H9 (cell line): ENCODE measurements around the gene HPDL. TPM values are rescaled to one million over a fixed set of nuclear protein-coding genes. Genes with fewer than 3 reads are reported as not detected.

ENCODE experiments used
- DNase-seq: peaks from one replicate; pipeline ENCODE4 v3.0.0-alpha.2; 2017
- H2AFZ ChIP-seq: one replicate; pipeline ENCODE4 v1.6.1; 2013; ENCODE audit warnings: mild to moderate bottlenecking, low read length, control low read depth, moderate library complexity
- H2AK5ac ChIP-seq: 2 replicates; pipeline ENCODE4 v1.6.1; 2013; ENCODE audit warnings: low read length, control low read depth, mixed read lengths; ENCODE audit not compliant: insufficient read length
- H2BK120ac ChIP-seq: one replicate; pipeline ENCODE4 v1.6.1; 2013; ENCODE audit warnings: low read depth, mild to moderate bottlenecking, low read length, control low read depth, inconsistent platforms; ENCODE audit not compliant: poor library complexity, severe bottlenecking
- H2BK12ac ChIP-seq: 2 replicates; pipeline ENCODE4 v1.6.1; 2013; ENCODE audit warnings: low read length, control low read depth, mixed read lengths, low read depth; ENCODE audit not compliant: insufficient read length
- H2BK15ac ChIP-seq: 2 replicates; pipeline ENCODE4 v1.6.1; 2013; ENCODE audit warnings: low read depth, low read length, control low read depth
- H2BK20ac ChIP-seq: one replicate; pipeline ENCODE4 v1.6.1; 2013; ENCODE audit warnings: low read depth, mild to moderate bottlenecking, low read length, control low read depth, inconsistent platforms; ENCODE audit not compliant: poor library complexity, severe bottlenecking
- H2BK5ac ChIP-seq: 2 replicates; pipeline ENCODE4 v1.6.1; 2013; ENCODE audit warnings: low read length, control low read depth, mixed read lengths; ENCODE audit not compliant: insufficient read length
- H3K14ac ChIP-seq: 2 replicates; pipeline ENCODE4 v1.6.1; 2013; ENCODE audit warnings: low read length, control low read depth; ENCODE audit not compliant: insufficient read depth
- H3K18ac ChIP-seq: 2 replicates; pipeline ENCODE4 v1.6.1; 2013; ENCODE audit warnings: low read depth, mild to moderate bottlenecking, mixed read lengths, low read length, control low read depth; ENCODE audit not compliant: insufficient read length
- H3K23ac ChIP-seq: 2 replicates; pipeline ENCODE4 v1.6.1; 2013; ENCODE audit warnings: low read length, control low read depth, mixed read lengths, low read depth; ENCODE audit not compliant: insufficient read length
- H3K23me2 ChIP-seq: 2 replicates; pipeline ENCODE4 v1.6.1; 2013; ENCODE audit warnings: low read depth, mild to moderate bottlenecking, mixed read lengths, low read length, control low read depth; ENCODE audit not compliant: insufficient read length, poor library complexity, severe bottlenecking
- H3K27ac ChIP-seq: 2 replicates; pipeline ENCODE4 v1.5.1; 2013; ENCODE audit warnings: low read length, control low read depth, mixed read lengths, low read depth; ENCODE audit not compliant: insufficient read length
- H3K27me3 ChIP-seq: 2 replicates; pipeline ENCODE4 v1.6.1; 2013; ENCODE audit warnings: low read length, control low read depth, inconsistent platforms; ENCODE audit not compliant: insufficient read depth
- H3K4ac ChIP-seq: 2 replicates; pipeline ENCODE4 v1.6.1; 2013; ENCODE audit warnings: low read depth, mild to moderate bottlenecking, control low read depth, inconsistent platforms, low read length, moderate library complexity
- H3K4me1 ChIP-seq: 2 replicates; pipeline ENCODE4 v1.6.1; 2013; ENCODE audit warnings: low read length, control low read depth, inconsistent platforms; ENCODE audit not compliant: insufficient read depth
- H3K4me2 ChIP-seq: 2 replicates; pipeline ENCODE4 v1.6.1; 2013; ENCODE audit warnings: low read length, control low read depth, mixed read lengths; ENCODE audit not compliant: insufficient read length, insufficient read depth
- H3K56ac ChIP-seq: 2 replicates; pipeline ENCODE4 v1.6.1; 2013; ENCODE audit warnings: low read depth, mild to moderate bottlenecking, mixed read lengths, low read length, control low read depth; ENCODE audit not compliant: insufficient read length
- H3K79me1 ChIP-seq: 2 replicates; pipeline ENCODE4 v1.6.1; 2013; ENCODE audit warnings: low read depth, mild to moderate bottlenecking, moderate library complexity, low read length, control low read depth, inconsistent platforms; ENCODE audit not compliant: insufficient read depth, poor library complexity, severe bottlenecking
- H3K79me2 ChIP-seq: 2 replicates; pipeline ENCODE4 v1.6.1; 2013; ENCODE audit warnings: low read length, control low read depth, inconsistent platforms; ENCODE audit not compliant: insufficient read depth
- H3K9ac ChIP-seq: 2 replicates; pipeline ENCODE4 v1.6.1; 2013; ENCODE audit warnings: low read length, control low read depth, mixed read lengths; ENCODE audit not compliant: insufficient read length; ENCODE audit errors: extremely low read depth
- H3K9me3 ChIP-seq: one replicate; pipeline ENCODE4 v1.6.1; 2013; ENCODE audit warnings: low read depth, low read length, inconsistent platforms; ENCODE audit not compliant: control insufficient read depth
- H3T11ph ChIP-seq: one replicate; pipeline ENCODE4 v1.6.1; 2013; ENCODE audit warnings: mild to moderate bottlenecking, low read length, control low read depth, inconsistent platforms
- H4K20me1 ChIP-seq: one replicate; pipeline ENCODE4 v1.6.1; 2013; ENCODE audit not compliant: control insufficient read depth, insufficient read length, insufficient read depth
- H4K5ac ChIP-seq: 2 replicates; pipeline ENCODE4 v1.6.1; 2013; ENCODE audit warnings: low read depth, mild to moderate bottlenecking, mixed read lengths, low read length, control low read depth; ENCODE audit not compliant: insufficient read length
- H4K8ac ChIP-seq: replicated peaks from 2 replicates; pipeline ENCODE4 v1.6.1; 2013; ENCODE audit warnings: low read length, control low read depth, mixed read lengths, low read depth; ENCODE audit not compliant: insufficient read length
- H4K91ac ChIP-seq: 2 replicates; pipeline ENCODE4 v1.6.1; 2013; ENCODE audit warnings: low read depth, mild to moderate bottlenecking, moderate library complexity, mixed read lengths, low read length, control low read depth; ENCODE audit not compliant: insufficient read length
- H3K27ac Mint-ChIP-seq, 3 experiments: 2 replicates in 2 of 3; 3 replicates in 1 of 3; pipeline ENCODE4 v1.8.0; 2020 to 2021; ENCODE audit warnings: mixed read lengths in 3 of 3, mild to moderate bottlenecking in 1 of 3, moderate library complexity in 1 of 3
- H3K27me3 Mint-ChIP-seq: 2 replicates; pipeline ENCODE4 v1.8.0; 2021; ENCODE audit warnings: low read depth, mild to moderate bottlenecking, moderate library complexity, mixed read lengths
- H3K36me3 Mint-ChIP-seq, 3 experiments: 2 replicates in 2 of 3; 3 replicates in 1 of 3; pipeline ENCODE4 v1.8.0; 2020 to 2021; ENCODE audit warnings: low read depth in 3 of 3, mixed read lengths in 3 of 3; ENCODE audit not compliant: insufficient read depth in 1 of 3
- H3K4me1 Mint-ChIP-seq, 2 experiments: 2 replicates each; pipeline ENCODE4 v1.8.0; 2020; ENCODE audit warnings: mixed read lengths in 2 of 2
- H3K4me3 Mint-ChIP-seq, 2 experiments: 2 replicates in 1 of 2; 3 replicates in 1 of 2; pipeline ENCODE4 v1.8.0; 2020 to 2021; ENCODE audit warnings: mild to moderate bottlenecking in 2 of 2, mixed read lengths in 2 of 2, moderate library complexity in 1 of 2
- H3K9me3 Mint-ChIP-seq, 2 experiments: 2 replicates in 1 of 2; 3 replicates in 1 of 2; pipeline ENCODE4 v1.8.0; 2020; ENCODE audit warnings: mild to moderate bottlenecking in 2 of 2, mixed read lengths in 2 of 2, moderate library complexity in 1 of 2
- CTCF ChIP-seq: fragments of 200-600 bp; sonication (generic); conservative IDR thresholded peaks from 3 replicates; pipeline ENCODE4 v1.8.0; 2021; ENCODE audit warnings: antibody characterized with exemption, mild to moderate bottlenecking
- WGBS: extraction: QIAGEN DNeasy Blood & Tissue Kit; methylation state at CpG from one replicate; pipeline ENCODE4 v1.1.7; 2013; ENCODE audit warnings: missing lambda C conversion rate, low lambda C conversion rate, mixed read lengths; ENCODE audit not compliant: insufficient read length; ENCODE audit errors: extremely low coverage; 5-methylcytosine and 5-hydroxymethylcytosine counted together
- total RNA-seq: library from RNA; stranded (reverse); gene quantifications from 2 replicates; pipeline ENCODE4 v1.2.1, GENCODE V29; 2021

HPDL gene
- total RNA-seq, 1 experiment from 2014 or later = 10.6 TPM

- Histone ChIP-seq H3K9ac (peak overlapping the region; percentile 44), H2BK120ac (no peak overlapping the region), H3K4ac (peak overlapping the region; percentile 7; the same call in 1 of the 2 replicates), H3K14ac (peak overlapping the region; percentile 92), H4K5ac (no peak overlapping the region), H3K23ac (no peak overlapping the region), H3K27ac (no peak overlapping the region), H3T11ph (no peak overlapping the region), H3K27me3 (no peaks in the 10 kb centered on the region), H2AK5ac (no peak overlapping the region), H3K18ac (peak overlapping the region; percentile 83), H3K79me1 (no peaks in the 10 kb centered on the region), H2AFZ (no peak overlapping the region), H4K8ac (no peak overlapping the region), H3K23me2 (peaks cover 16% of the 10 kb centered on the region), H3K4me2 (peak overlapping the region; percentile 47), H4K20me1 (no peaks in the 10 kb centered on the region), H3K9me3 (no peaks in the 10 kb centered on the region), H3K4me1 (peaks cover 6% of the 10 kb centered on the region; the same call in 1 of the 2 replicates), H3K79me2 (no peaks in the 10 kb centered on the region), H2BK12ac (no peak overlapping the region), H2BK15ac (no peak overlapping the region), H4K91ac (peak overlapping the region; percentile 68), H3K56ac (no peak overlapping the region), H2BK5ac (no peak overlapping the region), H2BK20ac (no peak overlapping the region)
- H3K4me3 Mint-ChIP-seq = peak overlapping the region; percentile 75
- WGBS = no CpG with 5 or more reads among the region's 19 CpGs
- peak; percentile 56 for DNase-seq
- peaks cover 32 to 39% of the 10 kb centered on the region in 2 experiments for H3K4me1 Mint-ChIP-seq
- H3K27me3 Mint-ChIP-seq = no peaks in the 10 kb centered on the region
- H3K27ac Mint-ChIP-seq = peak overlapping the region in 2 of 3 experiments; percentile 28 to 91; a peak in 3 of 7 replicates
- TF ChIP-seq CTCF = no peak; the same call in 2 of the 3 replicates
- peaks cover 3 to 11% of the 10 kb centered on the region in 2 experiments; a peak in 4 of 5 replicates for H3K9me3 Mint-ChIP-seq
- H3K36me3 Mint-ChIP-seq = peaks cover 25 to 49% (median 36%) of the 10 kb centered on the region in 3 experiments
These were observed 1.2 kb downstream of the HPDL start for GRCh38 chr1:45327644-45328515.
